ENCODE measurements around the gene PACSIN2.

Gene PACSIN2

DNA sequence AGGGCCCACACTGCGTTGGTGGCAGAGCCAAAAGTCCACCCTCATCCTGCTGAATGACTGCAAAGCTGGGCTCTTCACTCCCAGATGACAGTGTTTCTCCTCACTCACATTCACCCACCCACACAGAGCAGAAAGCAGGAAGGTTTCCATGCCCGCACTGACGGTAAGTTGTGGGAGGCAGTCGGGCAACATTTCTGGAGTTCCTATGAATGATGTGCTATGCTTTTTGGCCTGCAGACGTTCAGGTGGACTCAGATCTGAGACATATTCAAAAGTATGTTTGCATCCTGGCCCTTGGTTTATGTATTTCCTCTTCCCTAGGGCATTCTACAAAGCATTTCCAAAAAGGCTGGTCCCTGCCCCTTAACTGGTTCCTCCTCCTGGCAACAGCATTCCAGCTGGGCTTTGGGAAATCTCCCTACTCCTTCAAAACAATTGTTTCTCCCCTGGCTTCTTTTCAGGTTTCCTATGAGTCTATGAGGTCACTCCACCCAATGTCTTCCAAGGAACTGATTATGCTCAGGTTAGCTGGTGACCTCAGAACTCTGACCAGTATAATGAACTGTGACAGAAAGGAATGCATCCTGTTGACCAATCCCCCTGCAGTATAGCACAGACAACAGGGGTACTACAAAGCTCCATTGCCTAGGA, 36.4 kb downstream of the PACSIN2 start:
- Histone ChIP-seq H3K4me3 (replicated peaks; ENCODE audit: low read depth, low read length) (no peak overlapping the region), H3K27me3 (replicated peaks; ENCODE audit: control insufficient read depth, insufficient read depth, low read length) (no peaks in the 10 kb centered on the region), H3K36me3 (ENCODE audit: control insufficient read depth, insufficient read depth, low read length) (no peaks in the 10 kb centered on the region)
- TF ChIP-seq, protein P1, sequence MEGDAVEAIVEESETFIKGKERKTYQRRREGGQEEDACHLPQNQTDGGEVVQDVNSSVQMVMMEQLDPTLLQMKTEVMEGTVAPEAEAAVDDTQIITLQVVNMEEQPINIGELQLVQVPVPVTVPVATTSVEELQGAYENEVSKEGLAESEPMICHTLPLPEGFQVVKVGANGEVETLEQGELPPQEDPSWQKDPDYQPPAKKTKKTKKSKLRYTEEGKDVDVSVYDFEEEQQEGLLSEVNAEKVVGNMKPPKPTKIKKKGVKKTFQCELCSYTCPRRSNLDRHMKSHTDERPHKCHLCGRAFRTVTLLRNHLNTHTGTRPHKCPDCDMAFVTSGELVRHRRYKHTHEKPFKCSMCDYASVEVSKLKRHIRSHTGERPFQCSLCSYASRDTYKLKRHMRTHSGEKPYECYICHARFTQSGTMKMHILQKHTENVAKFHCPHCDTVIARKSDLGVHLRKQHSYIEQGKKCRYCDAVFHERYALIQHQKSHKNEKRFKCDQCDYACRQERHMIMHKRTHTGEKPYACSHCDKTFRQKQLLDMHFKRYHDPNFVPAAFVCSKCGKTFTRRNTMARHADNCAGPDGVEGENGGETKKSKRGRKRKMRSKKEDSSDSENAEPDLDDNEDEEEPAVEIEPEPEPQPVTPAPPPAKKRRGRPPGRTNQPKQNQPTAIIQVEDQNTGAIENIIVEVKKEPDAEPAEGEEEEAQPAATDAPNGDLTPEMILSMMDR (IDR thresholded peaks at IDR 0.05; ENCODE audit: insufficient read depth, low read length, poor library complexity, severe bottlenecking), result no peak
- no peak for DNase-seq (ENCODE audit: extremely low read depth, insufficient read length)

DNA sequence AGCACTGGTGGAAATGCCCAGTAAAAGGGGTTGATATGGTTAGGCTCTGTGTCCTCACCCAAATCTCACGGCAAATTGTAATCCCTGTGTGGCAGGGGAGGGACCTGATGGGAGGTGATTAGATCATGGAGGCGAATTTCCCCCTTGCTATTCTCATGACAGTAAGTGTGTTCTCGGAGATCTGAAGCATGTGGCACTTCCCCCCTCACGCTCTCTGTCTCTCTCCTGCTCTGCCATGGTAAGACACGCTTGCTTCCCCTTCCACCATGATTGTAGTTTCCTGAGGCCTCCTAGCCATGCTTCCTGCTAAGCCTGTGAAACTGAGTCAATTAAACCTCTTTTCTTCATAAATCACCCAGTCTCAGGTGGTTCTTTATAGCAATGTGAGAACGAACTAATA, 37.4 kb downstream of the PACSIN2 start:
- TF ChIP-seq, protein P1 (IDR thresholded peaks at IDR 0.05; ENCODE audit: insufficient read depth, low read length, poor library complexity, severe bottlenecking), result no peak
- Histone ChIP-seq H3K4me3 (replicated peaks; ENCODE audit: low read depth, low read length) (no peak overlapping the region), H3K36me3 (ENCODE audit: control insufficient read depth, insufficient read depth, low read length) (no peaks in the 10 kb centered on the region), H3K27me3 (replicated peaks; ENCODE audit: control insufficient read depth, insufficient read depth, low read length) (no peaks in the 10 kb centered on the region)
- DNase-seq (ENCODE audit: extremely low read depth, insufficient read length), result no peak

DNA sequence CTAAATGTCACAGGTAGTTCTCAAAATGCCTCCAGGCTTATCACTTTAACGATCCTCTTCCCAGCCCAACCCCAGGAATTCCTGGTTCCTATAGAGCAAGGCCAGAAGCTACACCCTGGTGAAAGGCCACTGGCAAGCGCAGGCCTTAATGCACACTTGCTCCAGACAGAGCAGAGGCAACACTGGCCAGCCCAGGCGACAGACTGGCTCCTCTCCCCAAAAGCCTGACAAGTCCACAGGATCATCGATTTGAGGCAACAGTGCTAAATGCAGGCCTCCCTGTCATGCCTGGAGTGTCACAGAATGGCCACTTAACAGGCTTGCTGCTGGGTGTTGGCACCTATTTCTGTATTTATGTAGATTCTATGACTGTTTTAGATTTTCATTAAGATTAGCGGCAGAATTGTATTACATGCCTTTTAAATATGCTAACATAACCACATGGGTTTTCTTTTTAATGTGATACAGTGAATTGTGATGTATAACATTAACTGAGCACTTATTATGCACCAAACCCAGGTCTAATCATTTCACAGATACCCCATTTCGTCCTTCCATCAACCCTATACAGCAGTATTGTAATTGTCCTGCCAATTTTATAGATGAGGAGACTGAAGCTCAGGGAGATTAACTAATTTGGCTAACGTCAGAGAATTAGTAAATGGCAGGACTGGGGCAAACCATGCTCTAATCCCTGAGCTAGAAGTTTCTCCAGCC, 38.6 kb downstream of the PACSIN2 start:
- no peaks in the 10 kb centered on the region for H3K36me3 ChIP-seq (ENCODE audit: control insufficient read depth, insufficient read depth, low read length)
- H3K27me3 ChIP-seq (replicated peaks; ENCODE audit: control insufficient read depth, insufficient read depth, low read length), result no peaks in the 10 kb centered on the region
- TF ChIP-seq, protein P1 (IDR thresholded peaks at IDR 0.05; ENCODE audit: insufficient read depth, low read length, poor library complexity, severe bottlenecking), result no peak
- H3K4me3 ChIP-seq (replicated peaks; ENCODE audit: low read depth, low read length), result no peak overlapping the region
- no peak for DNase-seq (ENCODE audit: extremely low read depth, insufficient read length)

DNA sequence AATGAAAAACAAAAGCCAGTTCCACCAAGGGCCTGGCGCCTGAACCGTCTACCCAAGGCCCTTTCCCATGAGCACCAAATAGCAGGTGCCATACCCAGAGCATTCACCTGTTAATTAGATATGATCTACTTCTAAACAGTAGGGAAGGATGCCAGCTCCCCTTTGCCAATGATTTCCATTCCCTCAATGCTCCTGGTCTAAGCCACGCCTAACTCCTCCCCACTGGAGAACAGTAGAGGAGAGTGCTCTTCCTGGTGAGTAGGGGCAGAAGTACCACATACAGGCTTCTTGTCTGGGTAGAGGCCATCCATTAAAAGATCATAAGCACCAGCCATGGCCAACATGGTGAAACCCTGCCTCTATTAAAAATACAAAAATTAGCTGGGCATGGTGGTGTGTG, 40.7 kb downstream of the PACSIN2 start:
- TF ChIP-seq, protein P1 (IDR thresholded peaks at IDR 0.05; ENCODE audit: insufficient read depth, low read length, poor library complexity, severe bottlenecking), result no peak
- no peak for DNase-seq (ENCODE audit: extremely low read depth, insufficient read length)

DNA sequence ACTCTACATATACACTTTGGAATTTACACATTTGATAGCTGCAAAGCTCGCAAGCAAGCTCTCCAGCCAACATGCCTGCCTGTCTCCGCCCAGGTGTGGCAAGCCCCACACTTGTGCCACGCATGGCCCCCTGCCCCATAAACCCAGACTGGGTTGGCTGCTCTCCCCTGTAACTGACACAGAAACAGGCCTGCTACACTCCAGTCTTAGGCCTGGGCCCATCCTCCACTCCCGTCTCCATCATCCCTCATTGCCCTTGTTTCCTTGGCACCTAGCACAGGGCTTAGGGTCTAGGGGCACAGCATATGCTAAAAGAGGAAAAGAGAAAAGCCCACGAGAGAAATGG, 41.4 kb downstream of the PACSIN2 start:
- TF ChIP-seq, protein P1 (IDR thresholded peaks at IDR 0.05; ENCODE audit: insufficient read depth, low read length, poor library complexity, severe bottlenecking), result no peak
- no peaks in the 10 kb centered on the region for H3K36me3 ChIP-seq (ENCODE audit: control insufficient read depth, insufficient read depth, low read length)
- DNase-seq (ENCODE audit: extremely low read depth, insufficient read length), result no peak
- no peak overlapping the region for H3K4me3 ChIP-seq (replicated peaks; ENCODE audit: low read depth, low read length)
- no peaks in the 10 kb centered on the region for H3K27me3 ChIP-seq (replicated peaks; ENCODE audit: control insufficient read depth, insufficient read depth, low read length)

More for the DNA sequence above, 40.7 kb downstream of the PACSIN2 start:
- Histone ChIP-seq H3K4me3 (replicated peaks; ENCODE audit: low read depth, low read length) (no peak overlapping the region), H3K27me3 (replicated peaks; ENCODE audit: control insufficient read depth, insufficient read depth, low read length) (no peaks in the 10 kb centered on the region), H3K36me3 (ENCODE audit: control insufficient read depth, insufficient read depth, low read length) (no peaks in the 10 kb centered on the region)
